Parathyroid adenoma (tissue), 2 donors: ENCODE measurements around the gene PRKG1.

Source experiments
- H2AFZ ChIP-seq: fragments of 300-600 bp; sonication (generic); one replicate; pipeline ENCODE4 v1.7.0; 2017; ENCODE audit warnings: antibody characterized with exemption, mild to moderate bottlenecking
- H3K27ac ChIP-seq: fragments of 300-600 bp; sonication (generic); one replicate; pipeline ENCODE4 v1.7.0; 2017
- H3K27me3 ChIP-seq: fragments of 300-600 bp; sonication (generic); one replicate; pipeline ENCODE4 v1.7.0; 2017; ENCODE audit warnings: low read length; ENCODE audit not compliant: control insufficient read depth, insufficient read depth
- H3K36me3 ChIP-seq: fragments of 300-600 bp; sonication (generic); one replicate; pipeline ENCODE4 v1.7.0; 2017; ENCODE audit warnings: low read length; ENCODE audit not compliant: control insufficient read depth, insufficient read depth
- H3K4me1 ChIP-seq: fragments of 300-600 bp; sonication (generic); one replicate; pipeline ENCODE4 v1.7.0; 2017; ENCODE audit warnings: control low read depth
- H3K4me2 ChIP-seq: fragments of 300-600 bp; sonication (generic); one replicate; pipeline ENCODE4 v1.7.0; 2017; ENCODE audit warnings: low read length
- H3K4me3 ChIP-seq: fragments of 300-600 bp; sonication (generic); one replicate; pipeline ENCODE4 v1.7.0; 2017; ENCODE audit warnings: low read depth, low read length
- H3K79me2 ChIP-seq: fragments of 300-600 bp; sonication (generic); one replicate; pipeline ENCODE4 v1.7.0; 2017; ENCODE audit warnings: control low read depth
- H3K9ac ChIP-seq: fragments of 300-600 bp; sonication (generic); one replicate; pipeline ENCODE4 v1.7.0; 2017; ENCODE audit warnings: mild to moderate bottlenecking
- H3K9me3 ChIP-seq: fragments of 300-600 bp; sonication (generic); one replicate; pipeline ENCODE4 v1.7.0; 2017; ENCODE audit warnings: low read length; ENCODE audit not compliant: control insufficient read depth
- CTCF ChIP-seq: fragments of 300-600 bp; sonication (generic); IDR thresholded peaks from one replicate; pipeline ENCODE4 v1.7.0; 2017; ENCODE audit warnings: antibody characterized with exemption, mild to moderate bottlenecking
- donor health status: primary hyperparathyroidism.

Gene PRKG1

GRCh38 chr10:51085204-51085603 is 10.9 kb downstream of the PRKG1 start:
- no peak overlapping the region for H2AFZ ChIP-seq
- no peak overlapping the region for H3K9ac ChIP-seq
- H3K27me3 ChIP-seq: no peaks in the 10 kb centered on the region
- no peaks in the 10 kb centered on the region for H3K9me3 ChIP-seq
- no peak overlapping the region for H3K4me2 ChIP-seq
- no peak overlapping the region for H3K4me3 ChIP-seq
- peaks cover 11% of the 10 kb centered on the region for H3K4me1 ChIP-seq
- H3K79me2 ChIP-seq: peaks cover 8% of the 10 kb centered on the region
- no peaks in the 10 kb centered on the region for H3K36me3 ChIP-seq
- H3K27ac ChIP-seq: no peak overlapping the region
- no peak for TF ChIP-seq CTCF

GRCh38 chr10:51086710-51087109 is 12.4 kb downstream of the PRKG1 start:
- H3K9ac ChIP-seq: no peak overlapping the region
- TF ChIP-seq CTCF: no peak
- peaks cover 11% of the 10 kb centered on the region for H3K4me1 ChIP-seq
- H3K79me2 ChIP-seq: peaks cover 8% of the 10 kb centered on the region
- H3K27ac ChIP-seq: no peak overlapping the region
- no peaks in the 10 kb centered on the region for H3K9me3 ChIP-seq
- H3K4me3 ChIP-seq: no peak overlapping the region
- H3K4me2 ChIP-seq: no peak overlapping the region
- H3K27me3 ChIP-seq: no peaks in the 10 kb centered on the region
- H2AFZ ChIP-seq: no peak overlapping the region
- H3K36me3 ChIP-seq: no peaks in the 10 kb centered on the region

GRCh38 chr10:51087114-51087513 is 12.8 kb downstream of the PRKG1 start:
- TF ChIP-seq CTCF: no peak
- Histone ChIP-seq H3K36me3 (no peaks in the 10 kb centered on the region), H3K9me3 (no peaks in the 10 kb centered on the region), H3K4me1 (peaks cover 11% of the 10 kb centered on the region), H3K27ac (no peak overlapping the region), H3K9ac (no peak overlapping the region), H3K79me2 (peaks cover 8% of the 10 kb centered on the region), H3K27me3 (no peaks in the 10 kb centered on the region), H3K4me2 (no peak overlapping the region), H3K4me3 (no peak overlapping the region), H2AFZ (no peak overlapping the region)

GRCh38 chr10:51090190-51090589 is 15.9 kb downstream of the PRKG1 start:
- Histone ChIP-seq H3K27ac (no peak overlapping the region), H3K27me3 (no peaks in the 10 kb centered on the region), H3K79me2 (peaks cover 7% of the 10 kb centered on the region), H3K9ac (no peak overlapping the region), H3K36me3 (no peaks in the 10 kb centered on the region), H3K4me3 (no peak overlapping the region), H2AFZ (no peak overlapping the region), H3K9me3 (no peaks in the 10 kb centered on the region), H3K4me2 (no peak overlapping the region), H3K4me1 (no peaks in the 10 kb centered on the region)
- TF ChIP-seq CTCF: no peak

- no peaks in the 10 kb centered on the region for H3K9me3 ChIP-seq
- TF ChIP-seq CTCF: no peak
- no peak overlapping the region for H3K4me3 ChIP-seq
Measured at GRCh38 chr10:51092402-51092801, 18.1 kb downstream of the PRKG1 start.

More at GRCh38 chr10:51092402-51092801, 18.1 kb downstream of the PRKG1 start:
- Histone ChIP-seq H3K27me3 (no peaks in the 10 kb centered on the region), H3K36me3 (no peaks in the 10 kb centered on the region), H2AFZ (no peak overlapping the region), H3K4me2 (peak overlapping the region; percentile 13), H3K79me2 (peaks cover 16% of the 10 kb centered on the region), H3K9ac (no peak overlapping the region), H3K4me1 (no peaks in the 10 kb centered on the region), H3K27ac (peak overlapping the region; percentile 5)
